Activated T-helper 1 cell treated with anti-CD3 and anti-CD28 coated beads, Interleukin-12 subunit alpha, Interleukin-12 subunit beta, Interleukin-2, Interleukin-4 antibody, amounts not matched to agents 30 ng/mL and 10 ng/mL and 1 ng/mL, durations not matched to agents 14 hours and 24 hours and 36 hours (primary cell): ENCODE results near the gene CHCHD6. TPM values are rescaled to one million over a fixed set of nuclear protein-coding genes. Genes with fewer than 3 reads are reported as not detected.

Source experiments
- DNase-seq: peaks from one replicate; pipeline ENCODE4 v3.0.0; 2021; ENCODE audit warnings: low spot score
- H3K27ac Mint-ChIP-seq: one replicate; pipeline ENCODE4 v1.8.0; 2021; ENCODE audit warnings: mild to moderate bottlenecking, mixed read lengths
- H3K27me3 Mint-ChIP-seq: one replicate; pipeline ENCODE4 v1.8.0; 2022; ENCODE audit warnings: mild to moderate bottlenecking, moderate library complexity, mixed read lengths; ENCODE audit not compliant: insufficient read depth
- H3K36me3 Mint-ChIP-seq: one replicate; pipeline ENCODE4 v1.8.0; 2021; ENCODE audit warnings: low read depth, mixed read lengths
- H3K4me1 Mint-ChIP-seq: one replicate; pipeline ENCODE4 v1.8.0; 2021; ENCODE audit warnings: low read depth, mixed read lengths
- H3K4me3 Mint-ChIP-seq: one replicate; pipeline ENCODE4 v1.8.0; 2021; ENCODE audit warnings: mild to moderate bottlenecking, moderate library complexity, mixed read lengths
- H3K9me3 Mint-ChIP-seq: one replicate; pipeline ENCODE4 v1.8.0; 2021; ENCODE audit warnings: mixed read lengths
- intact Hi-C: fragments of 100-400 bp; cut with micrococcal nuclease; formaldehyde crosslinking; loops from one replicate; pipeline ENCODE4 v1.15.1; 2024
- total RNA-seq: library from RNA; stranded (reverse); gene quantifications from 2 replicates; pipeline ENCODE4 v1.2.3, GENCODE V29; 2022

The CHCHD6 gene
- total RNA-seq, 1 donor from 2014 or later = 17.5 TPM

- peaks cover 4% of the 10 kb centered on the region for H3K27me3 Mint-ChIP-seq
- H3K4me3 Mint-ChIP-seq = no peak overlapping the region
- intact Hi-C loops = no loop called here
- no peaks in the 10 kb centered on the region for H3K4me1 Mint-ChIP-seq
- H3K9me3 Mint-ChIP-seq = no peaks in the 10 kb centered on the region
- no peak for DNase-seq
- no peaks in the 10 kb centered on the region for H3K36me3 Mint-ChIP-seq
- no peak overlapping the region for H3K27ac Mint-ChIP-seq
Measured at GRCh38 chr3:126664591-126665214, 39.3 kb upstream of the CHCHD6 start.

- Mint-ChIP-seq H3K9me3 (no peaks in the 10 kb centered on the region), H3K27ac (no peak overlapping the region), H3K4me3 (no peak overlapping the region), H3K27me3 (peaks cover 4% of the 10 kb centered on the region), H3K4me1 (no peaks in the 10 kb centered on the region), H3K36me3 (no peaks in the 10 kb centered on the region)
- DNase-seq = no peak
- intact Hi-C loops = no loop called here
Measured at GRCh38 chr3:126665221-126665936, 38.7 kb upstream of the CHCHD6 start.

GRCh38 chr3:126665959-126666657 lies 37.9 kb upstream of the CHCHD6 start:
- Mint-ChIP-seq H3K9me3 (peaks cover 4% of the 10 kb centered on the region), H3K4me3 (no peak overlapping the region), H3K36me3 (no peaks in the 10 kb centered on the region), H3K4me1 (no peaks in the 10 kb centered on the region), H3K27me3 (no peaks in the 10 kb centered on the region), H3K27ac (no peak overlapping the region)
- DNase-seq = no peak
- intact Hi-C loops = no loop called here

- no peak overlapping the region for H3K4me3 Mint-ChIP-seq
- H3K36me3 Mint-ChIP-seq = no peaks in the 10 kb centered on the region
Measured at GRCh38 chr3:126666658-126667528, 37.1 kb upstream of the CHCHD6 start.

GRCh38 chr3:126667631-126668449 lies 36.2 kb upstream of the CHCHD6 start:
- no peak overlapping the region for H3K4me3 Mint-ChIP-seq
- H3K36me3 Mint-ChIP-seq = no peaks in the 10 kb centered on the region
- no peaks in the 10 kb centered on the region for H3K4me1 Mint-ChIP-seq
- no peaks in the 10 kb centered on the region for H3K27me3 Mint-ChIP-seq
- no peak for DNase-seq
- intact Hi-C loops = no loop called here
- H3K27ac Mint-ChIP-seq = no peak overlapping the region
- peaks cover 8% of the 10 kb centered on the region for H3K9me3 Mint-ChIP-seq

More at GRCh38 chr3:126666658-126667528, 37.1 kb upstream of the CHCHD6 start:
- intact Hi-C loops = no loop called here
- Mint-ChIP-seq H3K9me3 (peaks cover 8% of the 10 kb centered on the region), H3K27me3 (no peaks in the 10 kb centered on the region), H3K4me1 (no peaks in the 10 kb centered on the region), H3K27ac (no peak overlapping the region)
- DNase-seq = no peak

- H3K9me3 Mint-ChIP-seq = peaks cover 8% of the 10 kb centered on the region
- no peaks in the 10 kb centered on the region for H3K4me1 Mint-ChIP-seq
- no peaks in the 10 kb centered on the region for H3K36me3 Mint-ChIP-seq
- H3K27me3 Mint-ChIP-seq = no peaks in the 10 kb centered on the region
- no peak for DNase-seq
- intact Hi-C loops = no loop called here
- no peak overlapping the region for H3K4me3 Mint-ChIP-seq
- no peak overlapping the region for H3K27ac Mint-ChIP-seq
Measured at GRCh38 chr3:126668450-126669401, 35.3 kb upstream of the CHCHD6 start.

GRCh38 chr3:126671521-126671920 lies 32.5 kb upstream of the CHCHD6 start:
- no peaks in the 10 kb centered on the region for H3K4me1 Mint-ChIP-seq
- no peak overlapping the region for H3K4me3 Mint-ChIP-seq
- no peak overlapping the region for H3K27ac Mint-ChIP-seq
- H3K27me3 Mint-ChIP-seq = no peaks in the 10 kb centered on the region
- H3K9me3 Mint-ChIP-seq = peaks cover 8% of the 10 kb centered on the region
- intact Hi-C loops = no loop called here
- H3K36me3 Mint-ChIP-seq = no peaks in the 10 kb centered on the region
- DNase-seq = no peak

GRCh38 chr3:126672340-126672739 lies 31.7 kb upstream of the CHCHD6 start:
- DNase-seq = no peak
- Mint-ChIP-seq H3K9me3 (peaks cover 8% of the 10 kb centered on the region), H3K4me3 (no peak overlapping the region), H3K27me3 (no peaks in the 10 kb centered on the region), H3K27ac (no peak overlapping the region), H3K36me3 (no peaks in the 10 kb centered on the region), H3K4me1 (no peaks in the 10 kb centered on the region)
- intact Hi-C loops = no loop called here

GRCh38 chr3:126672741-126673140 lies 31.3 kb upstream of the CHCHD6 start:
- H3K27ac Mint-ChIP-seq = no peak overlapping the region
- H3K4me1 Mint-ChIP-seq = no peaks in the 10 kb centered on the region
- no peaks in the 10 kb centered on the region for H3K27me3 Mint-ChIP-seq
- no peaks in the 10 kb centered on the region for H3K36me3 Mint-ChIP-seq
- H3K4me3 Mint-ChIP-seq = no peak overlapping the region
- DNase-seq = no peak
- intact Hi-C loops = no loop called here
- H3K9me3 Mint-ChIP-seq = peaks cover 8% of the 10 kb centered on the region

- no peaks in the 10 kb centered on the region for H3K27me3 Mint-ChIP-seq
Measured at GRCh38 chr3:126676919-126677705, 26.9 kb upstream of the CHCHD6 start.

More at GRCh38 chr3:126676919-126677705, 26.9 kb upstream of the CHCHD6 start:
- DNase-seq = no peak
- no peaks in the 10 kb centered on the region for H3K9me3 Mint-ChIP-seq
- H3K4me3 Mint-ChIP-seq = no peak overlapping the region
- H3K36me3 Mint-ChIP-seq = no peaks in the 10 kb centered on the region
- no peak overlapping the region for H3K27ac Mint-ChIP-seq
- peaks cover 4% of the 10 kb centered on the region for H3K4me1 Mint-ChIP-seq
- intact Hi-C loops = loop anchor here (5.0 kb wide), 1 partner anchor 795 kb away; no protein-coding TSS in a partner anchor
